ENCODE data around the gene SPINT2.

GRCh38 chr19:38326591-38326990 is 62.2 kb downstream of the SPINT2 start:
- TF ChIP-seq SOX5 (CRISPR knock-in tag; IDR thresholded peaks at IDR 0.05; ENCODE audit: borderline replicate concordance) (no peak), BCL3 (CRISPR knock-in tag; IDR thresholded peaks at IDR 0.05) (no peak), HMGA1 (CRISPR knock-in tag; conservative IDR thresholded peaks at IDR 0.05) (no peak), MYC (CRISPR knock-in tag; IDR thresholded peaks at IDR 0.05; ENCODE audit: borderline replicate concordance) (no peak), REXO4 (CRISPR knock-in tag; IDR thresholded peaks at IDR 0.05; ENCODE audit: borderline replicate concordance) (no peak), POLR2AphosphoS5 (IDR thresholded peaks at IDR 0.05; ENCODE audit: low read depth, low read length) (no peak), MLLT10 (CRISPR knock-in tag; IDR thresholded peaks at IDR 0.05) (no peak)
